ENCODE measurements around the gene BEST4. TPM values are rescaled to one million over a fixed set of nuclear protein-coding genes. Genes with fewer than 3 reads are reported as not detected.

The BEST4 gene
- polyA plus RNA-seq, 1 donor from 2014 or later = not detected

DNA sequence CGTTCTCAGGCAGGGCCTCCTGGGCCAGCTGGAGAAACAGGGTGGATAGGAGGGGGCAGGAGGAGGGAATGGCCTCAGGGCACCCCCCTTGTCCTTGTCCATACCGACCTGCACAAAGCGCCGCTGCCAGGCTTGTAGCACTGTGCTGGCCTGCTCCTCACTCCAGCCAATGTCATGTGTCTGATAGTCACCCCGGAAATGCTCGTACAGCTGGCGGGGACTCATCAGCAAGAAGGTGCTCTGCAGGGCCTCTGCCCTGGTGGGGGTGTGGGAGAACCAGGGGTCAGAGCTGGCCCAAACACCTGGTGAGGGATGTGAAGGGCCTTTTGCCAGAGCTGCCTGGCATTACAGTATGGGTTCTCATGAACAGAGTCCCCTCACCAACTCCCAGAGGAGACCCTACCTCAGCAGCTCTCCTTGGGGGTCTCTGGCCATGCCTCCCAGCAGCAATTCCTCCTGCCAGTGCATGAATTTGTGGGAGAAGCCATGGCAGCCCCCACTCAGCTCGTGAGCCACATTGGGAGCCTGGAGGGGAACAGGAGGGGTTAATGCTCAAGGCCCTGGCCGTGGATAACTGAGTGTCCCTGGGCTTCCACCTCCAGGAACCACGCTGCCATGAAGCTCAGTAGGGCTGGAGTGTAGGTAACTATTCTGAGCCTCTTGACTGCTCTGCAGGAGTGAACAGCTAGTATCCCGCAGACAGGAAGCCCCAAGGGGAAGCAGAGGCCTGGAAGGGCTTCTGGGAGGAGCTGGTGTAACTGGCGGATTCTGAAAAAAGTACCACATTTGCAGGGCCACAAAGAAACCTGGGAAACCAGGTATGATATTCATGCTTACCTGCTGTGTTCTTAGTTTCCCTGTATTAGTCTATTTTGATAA, 41.8 kb upstream of the BEST4 start:
- Histone ChIP-seq H4K20me1 (ENCODE audit: insufficient read depth) (no peaks in the 10 kb centered on the region), H2AFZ (ENCODE audit: low read depth, low read length) (no peak overlapping the region), H3K4me3 (ENCODE audit: low read length) (no peak overlapping the region), H3K36me3 (ENCODE audit: insufficient read depth, low read length) (no peaks in the 10 kb centered on the region), H3K9ac (ENCODE audit: low read length) (no peak overlapping the region), H3K9me3 (ENCODE audit: low read length) (no peaks in the 10 kb centered on the region), H3K79me2 (replicated peaks; ENCODE audit: insufficient read depth, low read length) (no peaks in the 10 kb centered on the region), H3K4me2 (ENCODE audit: low read length) (no peak overlapping the region), H3K27me3 (ENCODE audit: insufficient read depth, low read depth, low read length) (no peaks in the 10 kb centered on the region), H3F3A (ENCODE audit: insufficient read depth, low read length, poor library complexity, severe bottlenecking) (no peaks in the 10 kb centered on the region), H3K27ac (ENCODE audit: low read length) (no peak overlapping the region), H3K9me2 (ENCODE audit: insufficient read depth, low read length) (no peaks in the 10 kb centered on the region)
- no peak for TF ChIP-seq POLR2AphosphoS5 (IDR thresholded peaks at IDR 0.05)
- no peak for TF ChIP-seq EP300 (conservative IDR thresholded peaks at IDR 0.05; ENCODE audit: poor library complexity, severe bottlenecking)
- no peak for TF ChIP-seq SMC3 (conservative IDR thresholded peaks at IDR 0.05; ENCODE audit: poor library complexity)
- TF ChIP-seq TAF1 (IDR thresholded peaks at IDR 0.05; ENCODE audit: low read depth) = no peak
- no peak for TF ChIP-seq MXI1 (conservative IDR thresholded peaks at IDR 0.05; ENCODE audit: poor library complexity, severe bottlenecking)

GRCh38 chr1:44828841-44829440, 41.0 kb upstream of the BEST4 start:
- Histone ChIP-seq H3K9ac (ENCODE audit: low read length) (no peak overlapping the region), H3K36me3 (ENCODE audit: insufficient read depth, low read length) (no peaks in the 10 kb centered on the region), H3K79me2 (replicated peaks; ENCODE audit: insufficient read depth, low read length) (no peaks in the 10 kb centered on the region), H2AFZ (ENCODE audit: low read depth, low read length) (no peak overlapping the region), H3K27me3 (ENCODE audit: insufficient read depth, low read depth, low read length) (no peaks in the 10 kb centered on the region), H3F3A (ENCODE audit: insufficient read depth, low read length, poor library complexity, severe bottlenecking) (no peaks in the 10 kb centered on the region), H4K20me1 (ENCODE audit: insufficient read depth) (no peaks in the 10 kb centered on the region), H3K27ac (ENCODE audit: low read length) (no peak overlapping the region), H3K4me3 (ENCODE audit: low read length) (no peak overlapping the region), H3K9me3 (ENCODE audit: low read length) (no peaks in the 10 kb centered on the region), H3K4me2 (ENCODE audit: low read length) (no peak overlapping the region), H3K9me2 (ENCODE audit: insufficient read depth, low read length) (no peaks in the 10 kb centered on the region)
- TF ChIP-seq CTCF (IDR thresholded peaks at IDR 0.05; ENCODE audit: poor library complexity, severe bottlenecking) = no peak
- TF ChIP-seq MXI1 (conservative IDR thresholded peaks at IDR 0.05; ENCODE audit: poor library complexity, severe bottlenecking) = no peak
- TF ChIP-seq SMC3 (conservative IDR thresholded peaks at IDR 0.05; ENCODE audit: poor library complexity) = no peak
- TF ChIP-seq EP300 (conservative IDR thresholded peaks at IDR 0.05; ENCODE audit: poor library complexity, severe bottlenecking) = no peak
- no peak for TF ChIP-seq RAD21 (conservative IDR thresholded peaks at IDR 0.05)
- TF ChIP-seq, protein P1, sequence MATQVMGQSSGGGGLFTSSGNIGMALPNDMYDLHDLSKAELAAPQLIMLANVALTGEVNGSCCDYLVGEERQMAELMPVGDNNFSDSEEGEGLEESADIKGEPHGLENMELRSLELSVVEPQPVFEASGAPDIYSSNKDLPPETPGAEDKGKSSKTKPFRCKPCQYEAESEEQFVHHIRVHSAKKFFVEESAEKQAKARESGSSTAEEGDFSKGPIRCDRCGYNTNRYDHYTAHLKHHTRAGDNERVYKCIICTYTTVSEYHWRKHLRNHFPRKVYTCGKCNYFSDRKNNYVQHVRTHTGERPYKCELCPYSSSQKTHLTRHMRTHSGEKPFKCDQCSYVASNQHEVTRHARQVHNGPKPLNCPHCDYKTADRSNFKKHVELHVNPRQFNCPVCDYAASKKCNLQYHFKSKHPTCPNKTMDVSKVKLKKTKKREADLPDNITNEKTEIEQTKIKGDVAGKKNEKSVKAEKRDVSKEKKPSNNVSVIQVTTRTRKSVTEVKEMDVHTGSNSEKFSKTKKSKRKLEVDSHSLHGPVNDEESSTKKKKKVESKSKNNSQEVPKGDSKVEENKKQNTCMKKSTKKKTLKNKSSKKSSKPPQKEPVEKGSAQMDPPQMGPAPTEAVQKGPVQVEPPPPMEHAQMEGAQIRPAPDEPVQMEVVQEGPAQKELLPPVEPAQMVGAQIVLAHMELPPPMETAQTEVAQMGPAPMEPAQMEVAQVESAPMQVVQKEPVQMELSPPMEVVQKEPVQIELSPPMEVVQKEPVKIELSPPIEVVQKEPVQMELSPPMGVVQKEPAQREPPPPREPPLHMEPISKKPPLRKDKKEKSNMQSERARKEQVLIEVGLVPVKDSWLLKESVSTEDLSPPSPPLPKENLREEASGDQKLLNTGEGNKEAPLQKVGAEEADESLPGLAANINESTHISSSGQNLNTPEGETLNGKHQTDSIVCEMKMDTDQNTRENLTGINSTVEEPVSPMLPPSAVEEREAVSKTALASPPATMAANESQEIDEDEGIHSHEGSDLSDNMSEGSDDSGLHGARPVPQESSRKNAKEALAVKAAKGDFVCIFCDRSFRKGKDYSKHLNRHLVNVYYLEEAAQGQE (IDR thresholded peaks at IDR 0.05; ENCODE audit: borderline replicate concordance) = no peak
- no peak for TF ChIP-seq EZH2 (IDR thresholded peaks at IDR 0.05; ENCODE audit: borderline replicate concordance, insufficient read depth, low read length, poor library complexity, severe bottlenecking)
- TF ChIP-seq POLR2AphosphoS5 (IDR thresholded peaks at IDR 0.05) = no peak
- no peak for TF ChIP-seq TAF1 (IDR thresholded peaks at IDR 0.05; ENCODE audit: low read depth)

Measured in neural cell (in vitro differentiated cells).